A549 (cell line): ENCODE data around the gene REXO5. TPM values are rescaled to one million over a fixed set of nuclear protein-coding genes. Genes with fewer than 3 reads are reported as not detected.
"Not testable (repeated sequence)": the region's sequence is repeated elsewhere in the genome, so short reads cannot be mapped to it uniquely, and the experiment has no call there.

Experiments used
- ATAC-seq, 2 experiments: fragments of 200-7000 bp in 1 of 2; fragments of >200 bp in 1 of 2; cut with Nextera tagmentation in 1 of 2; cut with Tn5 transposase in 1 of 2; 3 replicates each; pipeline versions ENCODE4 v1.8.0 to v1.9.1; 2018 to 2020; ENCODE audit warnings: mild to moderate bottlenecking in 1 of 2, moderate library complexity in 1 of 2
- CTCF ChIA-PET: fragments of 300-600 bp; sonication (Branson Sonifier 250); formaldehyde crosslinking; extraction: SDS; loops from one replicate; lab custom pipeline; 2021; ENCODE audit warnings: antibody characterized with exemption, inconsistent platforms; lab: Yijun Ruan, JAX
- POLR2A ChIA-PET: fragments of 350-600 bp; formaldehyde crosslinking; extraction: SDS; loops from one replicate; lab custom pipeline; 2021; ENCODE audit warnings: antibody characterized with exemption, inconsistent platforms; lab: Yijun Ruan, JAX
- DNase-seq, 2 experiments: peaks; one replicate each; pipeline versions ENCODE4 v3.0.0 to v3.0.0-alpha.2; 2011 to 2016; ENCODE audit warnings: low read depth in 1 of 2, low spot score in 1 of 2
- FAIRE-seq: peaks from 2 replicates; lab custom pipeline; 2011; peaks lifted over from hg19 to GRCh38; lab: Jason Lieb, UNC
- H3K27ac ChIP-seq, 2 experiments: fragments of >200 bp; sonication (Bioruptor Twin); formaldehyde crosslinking; 3 replicates each; pipeline ENCODE4 v1.5.1; 2016 to 2017
- H3K4me1 ChIP-seq: fragments of >200 bp; sonication (Bioruptor Twin); formaldehyde crosslinking; 3 replicates; pipeline ENCODE4 v1.6.1; 2016
- H3K4me2 ChIP-seq: fragments of >200 bp; sonication (Bioruptor Twin); formaldehyde crosslinking; 3 replicates; pipeline ENCODE4 v1.6.1; 2016
- H3K4me3 ChIP-seq: fragments of >200 bp; sonication (Bioruptor Twin); formaldehyde crosslinking; 3 replicates; pipeline ENCODE4 v1.5.1; 2016
- H3K9me3 ChIP-seq: fragments of >200 bp; sonication (Bioruptor Twin); formaldehyde crosslinking; 3 replicates; pipeline ENCODE4 v1.6.1; 2016
- CBX2 ChIP-seq: fragments of 200-600 bp; sonication (generic); IDR thresholded peaks from 2 replicates; pipeline ENCODE4 v1.6.1; 2016; ENCODE audit warnings: low read depth, mild to moderate bottlenecking, borderline replicate concordance
- CBX8 ChIP-seq: fragments of 200-600 bp; sonication (generic); IDR thresholded peaks from 2 replicates; pipeline ENCODE4 v1.6.1; 2016
- ELK1 ChIP-seq: fragments of 150-350 bp; IDR thresholded peaks from 2 replicates; pipeline ENCODE4 v1.6.1; 2014; ENCODE audit warnings: low read depth, mild to moderate bottlenecking, low read length
- FOXS1 ChIP-seq: fragments of 250-450 bp; sonication (Bioruptor Pico); IDR thresholded peaks from 2 replicates; pipeline ENCODE4 v1.5.0; 2020; ENCODE audit warnings: mild to moderate bottlenecking, moderate library complexity
- HMGXB4 ChIP-seq: fragments of 250-450 bp; sonication (Bioruptor Pico); IDR thresholded peaks from 2 replicates; pipeline ENCODE4 v1.5.0; 2021; ENCODE audit warnings: mild to moderate bottlenecking, moderate library complexity, borderline replicate concordance
- JUN ChIP-seq, 2 experiments: fragments of >200 bp; sonication (Bioruptor Twin); formaldehyde crosslinking; IDR thresholded peaks; 2 replicates in 1 of 2; 3 replicates in 1 of 2; pipeline ENCODE4 v1.6.1; 2016 to 2017
- MAFK ChIP-seq: fragments of 450-650 bp; IDR thresholded peaks from 2 replicates; pipeline ENCODE4 v1.6.1; 2014; ENCODE audit not compliant: partially characterized antibody
- MAX ChIP-seq: IDR thresholded peaks from 2 replicates; pipeline ENCODE4 v1.6.1; 2012
- NFE2L2 ChIP-seq: fragments of 150-350 bp; conservative IDR thresholded peaks from 2 replicates; pipeline ENCODE4 v1.6.1; 2014; ENCODE audit warnings: low read length
- NR3C1 ChIP-seq: fragments of >200 bp; sonication (Bioruptor Twin); formaldehyde crosslinking; IDR thresholded peaks from 3 replicates; pipeline ENCODE4 v1.6.1; 2017
- POLR2A ChIP-seq: IDR thresholded peaks from 2 replicates; pipeline ENCODE4 v1.6.1; 2012; ENCODE audit warnings: mild to moderate bottlenecking, low read length
- ZSCAN20 ChIP-seq: fragments of 250-450 bp; sonication (Bioruptor Pico); IDR thresholded peaks from 2 replicates; pipeline ENCODE4 v1.8.0; 2022; ENCODE audit warnings: mild to moderate bottlenecking, moderate library complexity
- WGBS: methylation state at CpG from one replicate; pipeline ENCODE4 v1.1.6; 2017; ENCODE audit errors: missing lambda C conversion rate; 5-methylcytosine and 5-hydroxymethylcytosine counted together
- polyA plus RNA-seq, 4 experiments: library from polyadenylated mRNA; depleted of rRNA in 3 of 4; stranded (reverse); fragments of >200 nt; fragmentation: RNase III in 1 of 4; extraction: RNeasy Plus Mini Kit Qiagen cat#74134 plus additional on column Dnase treatment in 1 of 4; gene quantifications; 2 replicates in 3 of 4; 3 replicates in 1 of 4; pipeline ENCODE4 v1.2.3, GENCODE V29; 2011 to 2017

Gene REXO5
- polyA plus RNA-seq, 2 of the 4 experiments (the other 2 are of a cell fraction) = 4.0 to 5.1 TPM

- no peak overlapping the region for H3K27ac ChIP-seq
- H3K9me3 ChIP-seq = peaks cover 11% of the 10 kb centered on the region
- no peak overlapping the region for H3K4me3 ChIP-seq
- POLR2A ChIA-PET = no interaction called here
- H3K4me1 ChIP-seq = peaks cover 20% of the 10 kb centered on the region; the same call in 2 of the 3 replicates
- 88% methylated on average over 3 of the region's 3 CpGs for WGBS
- TF ChIP-seq MAFK (no peak), ELK1 (no peak), FOXS1 (CRISPR knock-in tag) (no peak), CBX2 (no peak), NFE2L2 (no peak), CBX8 (no peak), HMGXB4 (CRISPR knock-in tag) (no peak), MAX (no peak)
- peak; percentile 36 for FAIRE-seq
- ATAC-seq = no peak
- DNase-seq = no peak
- peak overlapping the region; percentile 84; the same call in 1 of the 3 replicates for H3K4me2 ChIP-seq
- CTCF ChIA-PET = no interaction called here
These were observed 43.8 kb upstream of the REXO5 start for GRCh38 chr16:20762404-20763123.

- ATAC-seq = peak; percentile 100
- 2% methylated on average over 10 of the region's 10 CpGs for WGBS
- peak within 1 kb of the TSS; percentile 34 for H3K4me3 ChIP-seq
- peak within 1 kb of the TSS; percentile 49 to 71 for H3K27ac ChIP-seq
- DNase-seq = peak; percentile 85 to 92
- peak within 1 kb of the TSS; percentile 84 for H3K4me2 ChIP-seq
- H3K9me3 ChIP-seq = peaks cover 11% of the 10 kb centered on the region
- H3K4me1 ChIP-seq = peaks cover 20% of the 10 kb centered on the region; the same call in 2 of the 3 replicates
- POLR2A ChIA-PET = interaction anchor here (1.0 to 1.4 kb wide), 2 partner anchors 22 to 43 kb away, joined by 3 to 6 read pairs; partner anchors contain the start of genes ERI2, REXO5 and THUMPD1
- TF ChIP-seq MAX (peak; percentile 68), NR3C1 (no peak)
- CTCF ChIA-PET = no interaction called here
- peak; percentile 95 for FAIRE-seq
These were observed 42.7 kb upstream of the REXO5 start, which contains the start of gene ACSM3 for GRCh38 chr16:20763461-20764232. ACSM3 (plus strand) TSS chr16:20764014; CDS start chr16:20770035, 6,021 bp downstream.

- 43% methylated on average over 1 of the region's 1 CpG for WGBS
- DNase-seq, H3K4me3 ChIP-seq, ATAC-seq, FAIRE-seq: not testable (repeated sequence)
- ChIA-PET POLR2A (interaction anchor here (1.4 kb wide), 1 partner anchor 23 kb away, joined by 6 read pairs; the partner anchor contains the start of gene THUMPD1), CTCF (interaction anchor here (1.6 kb wide), 1 partner anchor 12 kb away, joined by 5 read pairs; no protein-coding TSS in a partner anchor)
- Histone ChIP-seq H3K4me2 (peak overlapping the region; percentile 84), H3K9me3 (peaks cover 11% of the 10 kb centered on the region), H3K4me1 (peaks cover 20% of the 10 kb centered on the region; the same call in 2 of the 3 replicates), H3K27ac (peak overlapping the region in 1 of 2 experiments; percentile 62; a peak in 3 of 6 replicates)
These were observed 41.9 kb upstream of the REXO5 start for GRCh38 chr16:20764448-20764847.

GRCh38 chr16:20765732-20766131, 40.6 kb upstream of the REXO5 start:
- 82% methylated on average over 2 of the region's 2 CpGs for WGBS
- DNase-seq = no peak

More at GRCh38 chr16:20765732-20766131, 40.6 kb upstream of the REXO5 start:
- peaks cover 20% of the 10 kb centered on the region; the same call in 2 of the 3 replicates for H3K4me1 ChIP-seq
- TF ChIP-seq ELK1 = no peak
- no peak for TF ChIP-seq JUN (IDR thresholded peaks at IDR 0.05)
- no peak for TF ChIP-seq POLR2A
- TF ChIP-seq ZSCAN20 (CRISPR knock-in tag) = no peak
- H3K4me2 ChIP-seq = no peak overlapping the region
- ChIA-PET CTCF (interaction anchor here (1.1 to 1.8 kb wide), 4 partner anchors 8 to 16 kb away, joined by 3 to 6 read pairs (median 5); no protein-coding TSS in a partner anchor), POLR2A (no interaction called here)
- H3K9me3 ChIP-seq = peaks cover 11% of the 10 kb centered on the region
- ATAC-seq = no peak
- no peak overlapping the region for H3K27ac ChIP-seq
- no peak for FAIRE-seq
- H3K4me3 ChIP-seq = no peak overlapping the region
